Dermis blood vessel endothelial cell (primary cell): ENCODE data around the gene CSRP2. TPM values are rescaled to one million over a fixed set of nuclear protein-coding genes. Genes with fewer than 3 reads are reported as not detected.

Source experiments
- DNase-seq: peaks from one replicate; pipeline ENCODE4 v3.0.0; 2010
- total RNA-seq: library from RNA; depleted of rRNA; stranded (reverse); fragments of >200 nt; gene quantifications from 2 replicates; pipeline ENCODE4 v1.2.3, GENCODE V29; 2014

The CSRP2 gene
- total RNA-seq, 1 donor from 2014 or later, result 22.8 TPM

DNA sequence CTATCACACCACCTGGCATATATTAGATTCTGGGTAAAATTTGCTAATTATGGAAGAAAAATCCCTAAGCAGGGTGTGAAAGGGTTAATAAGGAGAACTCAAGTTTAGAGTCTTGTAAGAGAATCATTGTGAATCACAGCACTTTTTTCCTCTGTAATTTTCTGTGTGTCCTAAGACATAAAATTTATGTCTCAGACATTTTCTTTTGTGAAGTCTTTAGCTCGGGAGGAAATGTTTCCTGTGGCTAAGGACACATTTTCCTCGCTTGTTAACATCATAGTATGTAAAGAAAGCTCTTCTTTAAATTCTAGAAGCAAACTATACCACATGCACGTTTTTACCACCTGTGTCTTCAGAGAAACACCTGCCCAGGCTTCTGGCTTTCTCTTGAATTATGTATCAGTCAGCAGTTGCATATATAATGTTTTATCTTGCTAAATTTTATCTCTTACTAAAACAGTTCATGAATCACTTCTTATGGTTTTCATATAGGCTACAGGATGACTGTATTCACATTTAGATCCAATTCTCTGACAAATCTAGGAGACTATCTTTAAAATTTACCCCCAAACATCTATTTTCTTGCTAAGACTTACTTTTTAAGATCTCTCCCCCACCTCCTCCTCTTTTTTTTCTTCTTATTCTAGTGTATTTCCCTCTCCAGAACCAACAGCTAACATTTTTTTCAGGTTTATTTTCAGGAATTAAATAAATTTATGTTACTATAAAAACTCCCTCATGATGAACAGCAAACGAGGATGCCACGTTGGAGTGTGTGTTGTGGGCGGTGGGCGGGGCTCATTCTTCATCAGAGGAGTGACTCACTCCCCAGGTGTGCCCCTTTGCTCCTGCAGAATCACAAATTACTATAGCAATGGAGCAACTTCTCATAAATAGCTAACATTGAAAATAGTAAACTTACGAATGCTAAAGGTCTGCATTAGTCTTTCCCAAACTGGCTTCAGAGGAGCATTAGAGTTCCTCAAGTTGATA is 11.6 kb upstream of the CSRP2 start:
- DNase-seq, result no peak

DNA sequence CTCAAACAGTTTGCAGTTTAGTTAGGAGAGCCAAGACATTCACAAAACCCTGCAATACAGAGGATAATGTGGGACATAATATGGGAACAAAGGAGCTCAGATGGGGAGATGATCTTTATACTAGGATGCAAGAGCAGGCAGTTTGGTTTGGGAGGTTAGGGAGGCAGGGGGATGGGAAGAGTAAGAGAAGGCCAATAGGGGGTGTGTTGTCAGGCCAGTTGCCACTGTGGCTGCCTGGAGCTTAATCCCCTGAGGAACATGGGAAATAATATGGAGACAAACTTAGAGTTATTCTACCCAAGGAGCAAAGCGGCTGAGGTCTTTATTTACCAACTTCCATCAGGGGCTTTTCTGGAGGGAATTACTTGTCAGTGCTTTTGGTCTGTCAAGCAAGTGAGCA is 10.0 kb upstream of the CSRP2 start:
- no peak for DNase-seq

GRCh38 chr12:76883811-76884210 is 5.0 kb upstream of the CSRP2 start:
- DNase-seq, result no peak

DNA sequence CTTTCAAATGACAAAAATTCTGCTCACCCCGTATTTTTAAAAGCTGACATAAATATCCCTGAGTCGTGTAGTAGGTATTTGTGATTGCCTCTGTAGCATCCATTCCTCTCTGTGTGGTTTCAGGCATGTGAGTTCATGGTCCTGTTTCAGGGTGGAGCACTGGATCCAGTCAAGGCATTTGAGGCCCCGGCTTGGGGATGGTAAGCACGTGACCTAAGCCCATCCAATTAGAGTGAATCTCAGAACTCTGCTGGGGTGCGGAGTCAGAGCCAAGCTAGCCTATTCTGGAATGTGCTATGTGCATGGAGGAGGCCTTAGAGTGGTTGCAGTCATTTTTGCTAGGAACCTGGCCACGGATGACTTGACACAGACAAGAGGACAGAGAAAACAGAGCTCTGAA is 4.3 kb upstream of the CSRP2 start:
- no peak for DNase-seq

DNA sequence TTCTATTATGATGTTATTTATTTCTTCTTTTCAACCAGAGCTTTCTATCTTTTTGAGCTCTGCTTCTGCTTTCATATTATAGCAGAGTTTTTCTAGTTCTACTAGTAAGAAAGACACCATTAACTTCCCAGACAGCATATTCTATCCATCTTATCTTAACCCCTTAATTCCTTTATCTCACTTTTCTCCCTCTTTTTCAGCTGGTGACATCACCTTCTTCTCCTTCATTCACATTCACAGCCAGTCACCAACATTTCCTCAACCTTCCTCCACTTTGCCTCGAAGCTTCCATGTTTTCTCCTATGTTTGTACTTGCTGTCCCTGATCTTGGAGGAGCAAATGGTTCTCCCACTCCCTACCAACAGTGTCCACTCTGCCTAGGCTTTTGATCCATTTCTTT is 3.5 kb upstream of the CSRP2 start:
- no peak for DNase-seq

GRCh38 chr12:76881142-76881541 is 2.3 kb upstream of the CSRP2 start:
- DNase-seq, result no peak

GRCh38 chr12:76880519-76881023 is 1.8 kb upstream of the CSRP2 start:
- DNase-seq, result no peak

GRCh38 chr12:76879710-76880518 is 1.1 kb upstream of the CSRP2 start:
- DNase-seq, result peak; percentile 13

DNA sequence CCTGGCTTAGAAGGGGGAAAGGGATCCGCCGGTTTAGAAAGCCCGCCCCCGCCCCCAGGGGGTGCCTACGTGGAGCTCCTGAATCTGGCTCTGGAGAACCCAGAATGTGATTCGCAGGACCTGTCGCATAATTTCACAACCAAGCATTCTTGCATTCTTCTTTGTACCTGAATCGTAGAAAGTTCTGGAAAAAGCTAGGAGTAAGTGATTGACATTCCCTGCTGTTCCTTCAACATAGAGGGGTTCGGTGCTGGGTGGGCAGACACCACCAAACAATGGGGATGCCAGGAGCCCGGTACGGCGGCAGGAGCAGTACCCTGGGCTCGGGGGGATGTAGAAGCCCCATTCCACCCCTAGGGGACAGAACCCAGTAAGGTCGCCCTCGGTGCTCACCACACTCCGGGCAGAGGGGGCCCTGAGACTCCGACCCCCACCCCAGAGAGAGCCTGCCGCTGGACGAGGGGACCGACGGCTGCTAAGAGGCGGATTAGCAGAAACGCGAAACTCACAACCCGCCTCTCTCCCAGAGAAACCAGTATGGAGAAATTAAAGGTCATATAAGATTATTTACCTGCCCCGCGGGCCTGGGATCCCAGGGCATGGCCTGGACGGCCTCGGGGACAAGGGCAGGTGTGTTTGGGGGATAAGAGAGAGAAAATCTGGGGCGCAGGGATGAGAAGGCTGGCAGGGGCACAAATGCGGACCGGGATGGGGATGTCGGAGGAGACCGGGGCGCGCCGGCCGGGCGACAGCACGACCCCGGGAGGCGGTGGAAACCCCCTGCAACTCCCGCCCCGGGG is 520 bp downstream of the CSRP2 start:
- DNase-seq, result peak; percentile 33

GRCh38 chr12:76876696-76877229 is 2.1 kb downstream of the CSRP2 start:
- no peak for DNase-seq

DNA sequence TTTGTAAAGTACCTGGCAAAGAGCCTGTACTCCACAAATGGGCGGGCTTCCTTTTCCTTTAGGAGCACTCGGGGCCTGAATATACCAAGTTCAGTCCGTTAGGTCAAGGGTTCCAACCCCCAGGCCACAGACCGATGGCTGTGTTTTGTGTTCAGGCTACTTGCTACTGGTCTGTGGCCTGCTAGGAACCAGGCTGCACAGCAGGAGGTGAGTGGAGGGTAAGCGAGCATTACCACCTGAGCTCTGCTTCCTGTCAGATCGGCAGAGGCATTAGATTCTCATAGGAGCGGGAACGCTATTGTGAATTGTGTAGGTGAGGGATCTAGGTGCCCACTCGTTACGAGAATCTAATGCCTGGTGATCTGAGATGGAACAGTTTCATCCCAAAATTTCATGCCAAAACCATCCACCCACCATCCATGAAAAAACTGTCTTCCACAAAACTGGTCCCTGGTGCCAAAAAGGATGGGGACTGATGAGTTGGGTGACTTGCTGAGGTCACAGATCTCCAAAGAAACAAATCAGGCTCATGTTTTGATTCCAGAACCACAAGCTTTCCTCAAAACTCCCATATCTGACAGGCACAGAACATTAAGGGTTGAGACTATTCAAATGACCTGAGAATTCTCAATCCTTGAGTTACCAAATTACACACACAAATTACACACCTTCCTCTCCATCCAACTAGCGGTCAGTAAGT is 4.2 kb downstream of the CSRP2 start:
- DNase-seq, result no peak

- no peak for DNase-seq
These were observed 4.8 kb downstream of the CSRP2 start for GRCh38 chr12:76874027-76874426.

- no peak for DNase-seq
These were observed 6.4 kb downstream of the CSRP2 start for GRCh38 chr12:76872415-76872814.

- DNase-seq, result no peak
These were observed 7.1 kb downstream of the CSRP2 start for GRCh38 chr12:76871742-76872141.

DNA sequence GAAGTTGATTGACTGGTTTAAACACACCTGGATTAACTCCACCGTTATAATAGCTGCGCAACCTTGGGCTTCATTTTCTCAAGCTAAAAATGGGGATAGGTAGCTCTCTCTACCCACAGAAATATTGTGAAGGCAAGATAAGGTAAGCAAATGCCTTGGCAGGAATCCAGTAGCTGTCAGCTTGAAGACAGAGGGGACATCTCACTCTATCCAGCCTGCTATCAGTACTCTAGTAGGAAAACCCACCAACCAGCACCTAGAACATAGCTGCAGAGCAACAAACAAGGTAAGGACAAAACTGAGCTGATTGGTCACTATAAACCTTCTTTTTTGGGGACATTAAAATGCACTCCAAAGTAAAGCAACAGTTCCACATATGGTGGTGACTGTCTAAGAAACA is 7.7 kb downstream of the CSRP2 start:
- DNase-seq, result no peak

DNA sequence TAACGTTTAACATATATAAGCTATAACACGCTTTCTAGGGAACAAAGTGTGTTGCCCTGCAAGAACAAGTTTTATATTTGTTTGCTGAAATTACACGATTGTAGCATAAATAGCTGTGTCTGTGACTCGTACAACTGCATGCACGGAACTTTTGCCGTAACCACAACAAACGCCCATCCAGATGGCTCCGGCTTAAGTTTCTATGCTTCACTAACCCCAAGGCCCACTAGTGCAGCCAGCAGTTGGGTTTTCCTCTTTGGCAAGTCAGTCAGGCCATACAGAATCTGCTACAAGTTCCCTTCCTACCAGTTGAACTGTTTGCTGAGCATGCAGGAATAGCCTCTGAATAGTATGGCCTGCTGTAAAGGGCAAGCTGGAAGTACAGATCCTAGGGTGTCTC is 12.1 kb downstream of the CSRP2 start:
- DNase-seq, result no peak

DNA sequence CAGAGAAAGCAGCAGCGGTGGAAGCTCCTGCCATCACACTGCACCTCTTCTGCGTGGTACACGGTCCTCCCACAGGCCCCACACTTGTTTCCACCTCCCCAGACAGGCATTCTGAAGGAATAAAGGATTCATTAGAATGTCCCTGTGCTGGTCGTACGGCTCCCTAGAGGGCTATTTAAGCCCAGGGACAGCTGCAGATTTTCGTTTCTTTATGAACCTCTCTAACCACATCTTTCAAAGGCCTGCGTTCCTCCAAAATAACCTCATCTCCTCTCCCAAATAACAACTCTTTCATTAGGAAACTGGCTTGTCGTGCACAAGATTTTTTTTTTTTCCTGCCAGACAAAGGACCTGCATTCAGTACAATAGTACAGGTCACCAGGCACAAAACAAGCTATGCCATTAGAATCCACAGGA is 12.7 kb downstream of the CSRP2 start:
- no peak for DNase-seq

DNA sequence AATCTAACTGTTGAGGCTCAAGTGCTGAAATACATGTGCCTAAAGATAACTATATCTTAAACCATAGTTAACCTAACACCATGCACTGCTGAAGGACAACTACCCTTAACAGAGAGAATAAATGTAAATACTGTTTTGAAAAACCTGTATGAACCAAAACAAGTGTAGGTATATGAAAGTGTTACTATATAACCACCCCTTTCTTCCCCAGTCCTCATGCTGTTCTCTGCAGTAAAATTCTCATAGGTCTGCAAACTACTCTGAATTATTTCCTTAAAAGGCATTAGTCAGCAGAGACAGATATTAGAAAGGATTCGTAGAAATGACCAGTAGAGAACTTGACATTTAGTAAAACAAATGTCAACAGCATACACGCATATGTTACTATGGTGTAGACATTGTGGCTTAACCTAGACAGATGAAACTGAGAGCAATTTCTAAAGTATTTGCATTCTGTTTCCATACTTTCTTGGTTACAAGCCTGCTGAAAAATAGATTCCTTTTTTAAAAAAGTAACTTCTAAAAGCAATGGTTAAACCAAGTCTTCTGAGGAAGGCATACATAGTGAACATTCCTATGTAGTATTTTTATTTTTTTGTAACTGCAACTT is 13.9 kb downstream of the CSRP2 start:
- DNase-seq, result no peak

- DNase-seq, result no peak
These were observed 15.0 kb downstream of the CSRP2 start for GRCh38 chr12:76863837-76864236.

DNA sequence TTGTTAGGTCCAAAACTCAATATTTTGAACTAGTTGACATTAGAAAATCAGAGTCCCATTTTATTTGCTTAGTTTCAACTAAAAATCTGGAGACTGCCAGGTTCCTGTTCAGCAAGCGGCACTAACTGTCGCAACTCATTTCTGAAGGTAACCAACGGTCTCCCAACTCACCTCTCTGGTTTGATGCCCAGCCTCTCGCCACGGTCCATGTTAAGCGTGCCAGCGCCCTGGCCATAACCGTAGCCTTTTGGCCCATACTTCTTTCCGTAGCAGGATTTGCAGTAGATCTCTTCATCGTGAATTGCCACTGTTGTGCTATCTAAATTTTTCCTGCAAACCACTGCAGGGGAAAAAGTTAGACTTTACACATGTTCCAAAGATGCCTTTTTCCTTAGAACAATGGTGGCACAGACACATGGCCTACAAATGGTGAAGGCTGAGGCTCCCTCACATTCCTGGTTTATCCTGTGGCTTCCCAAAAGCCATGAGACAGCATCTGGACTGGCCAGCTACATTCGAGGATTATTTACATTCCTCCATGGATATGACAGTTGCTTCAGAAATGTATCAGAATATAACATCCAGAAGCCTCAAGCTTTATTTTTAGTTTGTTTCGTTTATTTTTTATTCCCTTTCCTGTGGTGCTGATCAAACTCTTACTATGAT is 15.7 kb downstream of the CSRP2 start:
- no peak for DNase-seq

GRCh38 chr12:76860256-76860655 is 18.6 kb downstream of the CSRP2 start:
- no peak for DNase-seq
